Large intestine (tissue), 3 donors: Measurements from ENCODE around the gene FAM83E. TPM values are rescaled to one million over a fixed set of nuclear protein-coding genes. Genes with fewer than 3 reads are reported as not detected.
A peak's percentile ranks its signal among the peaks of the same experiment; 100 is the strongest.
"Not testable (repeated sequence)": the region's sequence is repeated elsewhere in the genome, so short reads cannot be mapped to it uniquely, and the experiment has no call there.

Source experiments
- DNase-seq, 2 donors: peaks; one replicate each; pipeline versions ENCODE4 v3.0.0 to v3.0.0-alpha.2; 2013
- H3K27ac ChIP-seq: one replicate; pipeline ENCODE4 v1.5.1; 2013; ENCODE audit warnings: low read length
- H3K27me3 ChIP-seq: 2 replicates; pipeline ENCODE4 v1.6.1; 2013; ENCODE audit warnings: low read length; ENCODE audit not compliant: control insufficient read depth, insufficient read depth
- H3K36me3 ChIP-seq: 2 replicates; pipeline ENCODE4 v1.6.1; 2013; ENCODE audit warnings: low read length; ENCODE audit not compliant: control insufficient read depth, insufficient read depth
- H3K4me1 ChIP-seq: one replicate; pipeline ENCODE4 v1.6.1; 2013; ENCODE audit warnings: low read length; ENCODE audit not compliant: control insufficient read depth, insufficient read depth
- H3K4me3 ChIP-seq: one replicate; pipeline ENCODE4 v1.5.1; 2013; ENCODE audit warnings: low read length
- H3K9me3 ChIP-seq: one replicate; pipeline ENCODE4 v1.6.1; 2013; ENCODE audit warnings: mild to moderate bottlenecking, low read depth, low read length, moderate library complexity; ENCODE audit not compliant: control insufficient read depth
- WGBS: methylation state at CpG from one replicate; pipeline ENCODE4 v1.1.5; 2013; ENCODE audit warnings: low lambda C conversion rate; ENCODE audit not compliant: insufficient coverage; 5-methylcytosine and 5-hydroxymethylcytosine counted together
- polyA plus RNA-seq: library from polyadenylated mRNA; unstranded; fragments of 120-200 nt; gene quantifications from one replicate; pipeline ENCODE4 v1.2.1, GENCODE V29; 2013

FAM83E gene
- polyA plus RNA-seq, 1 donor = 77.5 TPM

- WGBS = no CpG with 5 or more reads among the region's 37 CpGs
- no peaks in the 10 kb centered on the region for H3K27me3 ChIP-seq
- peaks cover 2% of the 10 kb centered on the region for H3K36me3 ChIP-seq
- peaks cover 4% of the 10 kb centered on the region for H3K9me3 ChIP-seq
- peak; percentile 97 to 98 for DNase-seq
- peak overlapping the region; percentile 94 for H3K27ac ChIP-seq
- H3K4me1 ChIP-seq = peaks cover 63% of the 10 kb centered on the region
- H3K4me3 ChIP-seq = no peak overlapping the region
These were observed 19.8 kb upstream of the FAM83E start for GRCh38 chr19:48634424-48635262.

- Histone ChIP-seq H3K4me3 (no peak overlapping the region), H3K27me3 (no peaks in the 10 kb centered on the region), H3K4me1 (peaks cover 67% of the 10 kb centered on the region), H3K9me3 (peaks cover 10% of the 10 kb centered on the region), H3K27ac (peak overlapping the region; percentile 77), H3K36me3 (peaks cover 5% of the 10 kb centered on the region)
- no CpG with 5 or more reads among the region's 7 CpGs for WGBS
- no peak for DNase-seq
These were observed 19.1 kb upstream of the FAM83E start for GRCh38 chr19:48634036-48634342.

- peaks cover 10% of the 10 kb centered on the region for H3K36me3 ChIP-seq
- no peak overlapping the region for H3K4me3 ChIP-seq
- 60% methylated on average over 2 of the region's 22 CpGs for WGBS
- H3K27me3 ChIP-seq = no peaks in the 10 kb centered on the region
- peak overlapping the region; percentile 77 for H3K27ac ChIP-seq
- H3K9me3 ChIP-seq = peaks cover 12% of the 10 kb centered on the region
- H3K4me1 ChIP-seq = peaks cover 67% of the 10 kb centered on the region
- peak; percentile 89 to 94 for DNase-seq
These were observed 18.5 kb upstream of the FAM83E start for GRCh38 chr19:48633148-48634035.

GRCh38 chr19:48632692-48633147 lies 17.8 kb upstream of the FAM83E start:
- H3K4me3 ChIP-seq = no peak overlapping the region
- peak in 1 of 2 donors; percentile 44 for DNase-seq
- peaks cover 72% of the 10 kb centered on the region for H3K4me1 ChIP-seq
- peak overlapping the region; percentile 77 for H3K27ac ChIP-seq
- peaks cover 12% of the 10 kb centered on the region for H3K9me3 ChIP-seq
- H3K27me3 ChIP-seq = no peaks in the 10 kb centered on the region
- peaks cover 16% of the 10 kb centered on the region for H3K36me3 ChIP-seq

GRCh38 chr19:48632286-48632685 lies 17.4 kb upstream of the FAM83E start:
- Histone ChIP-seq H3K36me3 (peaks cover 16% of the 10 kb centered on the region), H3K9me3 (peaks cover 12% of the 10 kb centered on the region), H3K4me1 (peaks cover 76% of the 10 kb centered on the region), H3K27ac (peak overlapping the region; percentile 77)
- not testable (repeated sequence) for H3K4me3 ChIP-seq, DNase-seq, H3K27me3 ChIP-seq
- 100% methylated on average over 1 of the region's 11 CpGs for WGBS

- Histone ChIP-seq H3K36me3 (peaks cover 16% of the 10 kb centered on the region), H3K4me1 (peaks cover 79% of the 10 kb centered on the region), H3K27ac (peak overlapping the region; percentile 54), H3K9me3 (peaks cover 12% of the 10 kb centered on the region), H3K4me3 (peak overlapping the region; percentile 19), H3K27me3 (no peaks in the 10 kb centered on the region)
- peak in 1 of 2 donors; percentile 19 for DNase-seq
- WGBS = no CpG with 5 or more reads among the region's 3 CpGs
These were observed 16.3 kb upstream of the FAM83E start for GRCh38 chr19:48631225-48631624.

GRCh38 chr19:48630296-48631063 lies 15.6 kb upstream of the FAM83E start:
- Histone ChIP-seq H3K27ac (peak overlapping the region; percentile 54), H3K4me3 (peak overlapping the region; percentile 19), H3K4me1 (peaks cover 86% of the 10 kb centered on the region), H3K9me3 (peaks cover 12% of the 10 kb centered on the region), H3K27me3 (no peaks in the 10 kb centered on the region), H3K36me3 (peaks cover 18% of the 10 kb centered on the region)
- no CpG with 5 or more reads among the region's 47 CpGs for WGBS
- peak in 1 of 2 donors; percentile 77 for DNase-seq

GRCh38 chr19:48629599-48630295 lies 14.9 kb upstream of the FAM83E start:
- peak overlapping the region; percentile 54 for H3K27ac ChIP-seq
- H3K4me1 ChIP-seq = peaks cover 82% of the 10 kb centered on the region
- peaks cover 12% of the 10 kb centered on the region for H3K9me3 ChIP-seq
- peak overlapping the region; percentile 19 for H3K4me3 ChIP-seq
- WGBS = no CpG with 5 or more reads among the region's 48 CpGs
- H3K36me3 ChIP-seq = peaks cover 18% of the 10 kb centered on the region
- DNase-seq = peak; percentile 84 to 91
- H3K27me3 ChIP-seq = no peaks in the 10 kb centered on the region

GRCh38 chr19:48629297-48629598 lies 14.4 kb upstream of the FAM83E start:
- Histone ChIP-seq H3K4me3 (no peak overlapping the region), H3K4me1 (peaks cover 78% of the 10 kb centered on the region), H3K27me3 (no peaks in the 10 kb centered on the region), H3K9me3 (peaks cover 12% of the 10 kb centered on the region), H3K27ac (peak overlapping the region; percentile 54), H3K36me3 (peaks cover 18% of the 10 kb centered on the region)
- WGBS = no CpG with 5 or more reads among the region's 22 CpGs
- DNase-seq = no peak
